GM12872 (cell line): ENCODE data around the gene ZDHHC18.

Source experiments
- TF ChIP-seq, protein P1 (sequence below): IDR thresholded peaks from 3 replicates; pipeline ENCODE4 v1.5.1; 2011; ENCODE audit warnings: low read depth, mild to moderate bottlenecking, low read length, moderate library complexity; ENCODE audit not compliant: insufficient read depth

The ZDHHC18 gene

DNA sequence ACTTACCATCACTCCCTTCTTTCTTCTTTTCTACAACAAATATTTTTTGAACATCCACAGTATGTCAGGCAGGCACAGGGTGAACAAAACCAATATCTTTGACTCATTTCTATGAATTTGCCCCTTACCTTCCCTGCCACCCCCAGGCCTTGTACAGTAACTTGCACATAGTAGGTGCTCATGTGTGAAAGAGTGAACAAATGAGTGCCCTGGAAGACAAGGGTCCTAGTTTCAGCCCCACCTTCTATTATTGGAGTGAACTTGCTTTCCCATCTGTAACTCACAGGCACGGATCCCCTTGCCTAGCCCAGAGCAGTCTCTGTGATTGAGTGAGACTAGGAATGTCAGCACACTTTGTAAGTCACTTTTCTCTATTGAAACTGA lies 12.8 kb downstream of the ZDHHC18 start:
- TF ChIP-seq, protein P1, sequence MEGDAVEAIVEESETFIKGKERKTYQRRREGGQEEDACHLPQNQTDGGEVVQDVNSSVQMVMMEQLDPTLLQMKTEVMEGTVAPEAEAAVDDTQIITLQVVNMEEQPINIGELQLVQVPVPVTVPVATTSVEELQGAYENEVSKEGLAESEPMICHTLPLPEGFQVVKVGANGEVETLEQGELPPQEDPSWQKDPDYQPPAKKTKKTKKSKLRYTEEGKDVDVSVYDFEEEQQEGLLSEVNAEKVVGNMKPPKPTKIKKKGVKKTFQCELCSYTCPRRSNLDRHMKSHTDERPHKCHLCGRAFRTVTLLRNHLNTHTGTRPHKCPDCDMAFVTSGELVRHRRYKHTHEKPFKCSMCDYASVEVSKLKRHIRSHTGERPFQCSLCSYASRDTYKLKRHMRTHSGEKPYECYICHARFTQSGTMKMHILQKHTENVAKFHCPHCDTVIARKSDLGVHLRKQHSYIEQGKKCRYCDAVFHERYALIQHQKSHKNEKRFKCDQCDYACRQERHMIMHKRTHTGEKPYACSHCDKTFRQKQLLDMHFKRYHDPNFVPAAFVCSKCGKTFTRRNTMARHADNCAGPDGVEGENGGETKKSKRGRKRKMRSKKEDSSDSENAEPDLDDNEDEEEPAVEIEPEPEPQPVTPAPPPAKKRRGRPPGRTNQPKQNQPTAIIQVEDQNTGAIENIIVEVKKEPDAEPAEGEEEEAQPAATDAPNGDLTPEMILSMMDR: no peak

DNA sequence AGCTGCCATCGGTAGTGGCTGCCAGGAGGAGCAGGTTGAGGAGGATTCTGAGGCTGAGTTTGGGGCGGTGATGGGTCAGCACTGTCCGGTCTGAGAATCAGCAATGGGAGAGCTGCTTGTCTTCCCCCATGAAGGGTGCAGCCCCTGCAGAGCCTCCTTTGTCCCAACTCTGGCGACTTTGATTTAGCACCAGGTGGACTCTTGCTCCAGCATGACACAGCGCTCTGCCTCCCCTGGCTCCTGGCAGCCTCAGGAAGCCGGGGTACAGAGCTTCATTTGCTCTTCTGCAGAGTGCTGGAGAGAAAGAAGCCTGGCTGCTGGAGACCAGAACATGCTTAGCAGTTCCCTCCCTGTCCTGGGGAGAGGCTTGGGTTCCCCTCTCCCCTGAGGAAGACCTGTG lies 13.3 kb downstream of the ZDHHC18 start:
- TF ChIP-seq, protein P1: no peak

DNA sequence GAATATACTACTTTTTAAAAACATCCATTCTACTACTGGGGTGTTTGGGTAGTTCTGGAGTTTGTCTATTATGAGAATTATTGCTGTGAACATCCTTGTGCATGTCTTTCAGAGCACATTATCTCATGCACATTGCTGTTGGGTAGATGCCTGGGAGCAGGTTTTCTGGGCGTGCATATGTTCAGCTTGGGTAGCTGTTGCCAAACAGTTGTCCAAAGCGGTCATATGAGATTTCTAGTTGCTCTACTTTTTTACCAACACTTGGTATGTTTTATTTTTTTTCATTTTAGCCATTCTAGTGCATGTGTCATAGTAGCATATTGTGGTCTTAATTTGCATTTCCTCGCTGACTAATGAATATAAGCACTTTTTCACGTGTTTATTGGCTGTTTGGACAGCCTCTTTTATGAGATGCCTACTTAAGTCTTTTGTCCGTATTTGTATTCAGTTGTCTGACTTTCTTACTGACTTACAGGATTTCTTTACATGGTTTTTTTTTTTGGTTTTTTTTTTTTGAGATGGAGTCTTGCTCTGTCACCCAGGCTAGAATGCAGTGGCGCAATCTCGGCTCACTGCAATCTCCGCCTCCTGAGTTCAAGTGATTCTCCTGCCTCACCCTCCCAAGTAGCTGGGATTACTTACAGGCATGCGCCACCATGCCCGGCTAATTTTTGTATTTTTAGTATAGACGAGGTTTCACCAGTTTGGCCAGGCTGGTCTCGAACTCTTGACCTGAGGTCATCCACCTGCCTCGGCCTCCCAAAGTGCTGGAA lies 18.1 kb downstream of the ZDHHC18 start:
- TF ChIP-seq, protein P1: no peak

DNA sequence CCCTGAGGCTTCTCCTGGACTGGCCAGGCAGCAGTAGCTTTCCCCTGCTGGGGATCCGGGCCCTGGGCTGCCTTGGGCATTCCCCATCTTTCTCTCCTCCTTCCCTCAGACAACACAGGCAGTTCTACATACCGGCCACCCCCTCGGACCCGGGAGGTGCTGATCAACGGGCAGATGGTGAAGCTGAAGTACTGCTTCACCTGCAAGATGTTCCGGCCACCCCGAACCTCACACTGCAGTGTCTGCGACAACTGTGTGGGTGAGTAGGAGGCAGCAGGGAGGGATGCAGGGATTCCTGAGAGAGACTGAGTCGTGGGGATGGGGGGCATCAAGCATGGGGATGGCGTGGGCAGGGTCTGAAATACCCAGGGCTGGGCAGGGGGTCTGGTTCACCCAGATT lies 22.0 kb downstream of the ZDHHC18 start:
- TF ChIP-seq, protein P1: no peak

DNA sequence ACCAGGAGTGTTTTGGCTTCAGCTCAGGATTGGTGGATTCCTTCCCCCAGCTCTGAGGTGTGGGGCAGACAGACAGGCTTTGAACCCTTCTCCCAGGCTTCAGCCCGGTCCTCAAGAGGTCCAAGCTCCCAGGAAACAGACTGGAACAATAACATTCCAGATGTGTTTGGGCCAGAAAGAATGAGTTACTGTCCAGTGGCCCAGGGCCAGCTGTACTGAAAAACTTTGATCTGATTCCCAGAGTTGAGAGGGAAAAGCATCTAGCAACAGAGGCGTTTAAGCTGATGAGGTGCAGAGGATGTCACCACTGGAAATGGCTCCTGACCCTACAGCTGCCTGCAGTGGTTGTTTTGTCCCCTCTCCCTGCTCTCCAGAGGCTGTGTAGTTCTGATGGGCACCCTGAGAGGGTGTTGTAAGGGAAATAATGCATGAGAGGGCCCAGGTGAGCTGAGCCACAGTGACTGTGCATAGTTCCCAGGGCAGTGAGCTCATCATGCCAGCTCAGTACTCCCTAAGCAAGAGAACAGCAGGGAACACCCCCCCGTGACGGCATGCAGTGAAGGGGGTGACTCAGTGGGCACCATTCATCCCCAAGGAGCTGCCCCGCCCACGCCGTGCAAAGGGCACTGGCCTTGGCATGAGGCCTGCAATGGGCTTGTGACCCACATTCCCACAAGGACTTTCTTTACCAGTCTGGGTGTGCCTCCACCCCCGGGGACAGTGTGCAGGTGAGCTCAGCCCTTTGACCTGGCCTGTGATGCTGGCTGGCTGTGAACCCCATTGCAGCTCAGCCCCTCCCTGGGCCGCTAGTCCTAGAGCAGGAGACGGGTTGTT lies 22.7 kb downstream of the ZDHHC18 start:
- TF ChIP-seq, protein P1: no peak

DNA sequence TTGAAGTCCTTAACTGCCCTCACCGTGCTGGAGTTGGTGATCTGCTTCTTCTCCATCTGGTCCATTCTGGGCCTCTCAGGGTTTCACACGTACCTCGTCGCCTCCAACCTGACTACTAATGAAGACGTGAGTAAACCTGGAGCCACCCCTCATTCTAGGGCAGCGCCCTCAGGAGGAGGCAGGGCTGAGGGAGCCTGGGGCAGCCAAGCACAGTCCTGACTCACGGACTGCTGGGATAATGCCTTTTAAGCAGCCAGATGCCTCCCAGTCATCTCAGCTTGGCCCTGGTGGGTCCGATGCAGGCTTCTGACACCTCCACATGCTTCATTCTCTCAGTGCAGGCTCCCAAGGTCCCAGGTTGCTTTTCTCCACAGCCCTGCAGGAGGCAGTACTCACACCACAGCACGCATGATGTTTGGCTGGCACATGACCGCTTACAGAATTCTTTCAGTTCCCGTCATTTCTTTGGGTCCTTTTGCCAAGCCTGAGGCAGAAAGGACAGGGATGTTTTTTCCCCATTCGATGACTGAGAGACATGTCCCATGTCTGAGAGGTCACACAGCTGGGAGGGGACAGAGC lies 24.7 kb downstream of the ZDHHC18 start:
- TF ChIP-seq, protein P1: 0 out of 3 replicates have a peak, but pooled peaks have one; percentile 10

DNA sequence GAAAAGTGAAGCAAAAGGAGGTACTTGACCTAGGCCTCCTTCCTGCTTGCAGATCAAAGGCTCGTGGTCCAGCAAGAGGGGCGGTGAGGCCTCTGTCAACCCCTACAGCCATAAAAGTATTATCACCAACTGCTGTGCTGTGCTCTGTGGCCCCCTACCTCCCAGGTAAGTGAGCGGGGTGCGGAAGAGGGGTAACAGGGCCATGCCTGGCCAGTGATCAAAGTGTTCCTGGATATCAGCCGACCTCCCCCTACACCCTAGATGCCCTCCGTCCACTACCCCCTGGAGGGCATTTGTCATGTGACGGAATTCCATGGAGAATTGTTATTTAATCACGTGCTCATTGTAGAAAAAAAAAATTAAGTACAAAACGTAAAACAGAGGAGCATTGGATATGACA lies 26.2 kb downstream of the ZDHHC18 start:
- TF ChIP-seq, protein P1: no peak
